GM18861 (cell line): ENCODE results near the gene MCC.

Experiments used
- ATAC-seq: cut with Tn5 transposase; IDR thresholded peaks from one replicate; pipeline ENCODE4 v1.9.1; 2021; ENCODE audit not compliant: unreplicated experiment

The MCC gene

DNA sequence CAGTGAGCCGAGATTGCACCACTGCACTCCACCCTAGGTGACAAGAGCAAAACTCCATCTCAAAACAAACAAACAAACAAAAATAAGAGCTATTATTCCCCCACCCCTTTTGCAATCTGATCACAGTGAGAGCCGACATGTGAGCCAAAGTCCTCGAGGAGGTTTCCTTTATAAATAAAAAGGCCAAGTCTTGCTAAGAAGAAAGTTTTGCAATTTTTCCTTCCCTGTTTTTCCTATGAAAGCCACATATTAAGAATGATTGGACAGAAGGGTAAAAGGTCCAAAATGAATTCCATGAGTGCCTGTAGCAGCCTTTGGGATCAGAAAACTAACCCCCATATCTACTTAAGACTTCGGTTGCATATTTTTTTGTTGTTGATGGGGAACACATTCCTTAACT is 233.1 kb downstream of the MCC start:
- ATAC-seq, result no peak

GRCh38 chr5:113253037-113253436 is 235.2 kb downstream of the MCC start:
- no peak for ATAC-seq

DNA sequence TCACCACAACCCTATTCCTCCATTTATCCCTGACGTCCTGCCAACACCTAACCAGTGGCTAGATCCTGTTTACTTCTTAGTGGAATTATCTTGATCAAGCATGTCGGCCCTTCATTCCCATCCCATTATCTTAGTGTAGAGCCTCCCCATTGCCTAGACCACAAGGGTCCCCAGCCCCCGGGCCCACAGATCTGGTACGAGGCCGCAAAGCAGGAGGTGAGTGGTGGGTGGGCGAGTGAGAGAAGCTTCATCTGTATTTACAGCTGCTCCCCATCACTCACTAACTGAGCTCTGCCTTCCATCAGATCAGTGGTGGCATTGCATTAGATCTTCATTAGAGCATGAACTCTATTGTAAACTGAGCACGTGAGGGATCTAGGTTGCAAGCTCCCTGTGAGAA is 236.2 kb downstream of the MCC start:
- no peak for ATAC-seq

GRCh38 chr5:113250341-113250953 is 237.8 kb downstream of the MCC start:
- no peak for ATAC-seq

- no peak for ATAC-seq
Measured at GRCh38 chr5:113249206-113249605, 239.0 kb downstream of the MCC start.

- ATAC-seq, result no peak
Measured at GRCh38 chr5:113246361-113246870, 241.8 kb downstream of the MCC start.

DNA sequence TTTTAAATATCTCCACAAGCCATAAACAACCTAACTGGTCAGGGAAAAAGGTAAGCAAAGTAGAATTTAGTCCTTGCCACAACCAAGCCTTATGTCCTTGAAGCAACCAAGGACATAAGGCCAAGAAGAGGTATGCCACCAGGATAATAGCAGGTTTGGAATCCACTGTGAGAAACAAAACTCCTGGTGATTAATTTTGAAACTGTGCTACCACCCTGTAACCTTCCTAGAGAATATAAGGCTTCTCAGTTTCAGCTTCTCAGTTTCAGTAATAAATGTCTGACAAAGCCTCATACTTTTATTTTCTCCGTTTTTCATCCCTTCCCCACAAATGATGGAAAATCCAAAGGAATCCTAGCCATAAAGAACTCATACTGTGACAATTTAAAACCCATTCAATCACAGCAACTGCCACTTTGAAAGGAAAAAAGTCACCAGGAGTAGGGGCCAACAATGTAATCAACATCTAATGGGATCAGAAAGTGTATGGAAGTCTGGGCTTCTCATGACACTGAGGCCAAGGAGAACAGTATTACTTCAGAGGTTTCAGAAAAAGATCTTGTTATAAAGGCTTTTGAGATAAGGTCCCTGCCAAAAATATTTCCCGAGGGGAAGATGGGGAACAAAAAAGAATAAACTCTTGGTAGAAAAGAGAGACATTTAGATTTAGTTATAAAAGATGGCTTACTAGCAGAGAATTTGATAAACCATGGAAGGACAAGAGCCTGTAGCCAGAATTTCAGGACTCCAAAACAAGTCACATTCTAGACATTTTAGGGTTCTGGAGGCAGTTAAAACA is 242.6 kb downstream of the MCC start:
- ATAC-seq, result peak; percentile 57

DNA sequence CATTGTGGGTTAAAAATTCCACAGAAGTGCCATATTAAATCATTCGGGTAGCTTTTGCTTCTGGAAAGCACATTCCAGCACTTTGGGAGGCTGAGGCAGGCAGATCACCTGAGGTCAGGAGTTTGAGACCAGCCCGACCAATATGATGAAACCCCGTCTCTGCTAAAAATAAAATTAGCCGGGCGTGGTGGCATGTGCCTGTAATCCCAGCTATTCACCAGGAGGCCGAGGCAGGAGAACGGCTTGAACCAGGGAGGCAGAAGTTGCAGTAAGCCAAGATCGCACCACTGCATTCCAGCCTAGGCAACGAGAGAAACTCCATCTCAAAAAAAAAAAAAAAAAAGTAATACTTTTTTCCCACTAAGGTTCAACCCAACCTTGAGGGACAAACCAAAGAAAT is 243.3 kb downstream of the MCC start:
- no peak for ATAC-seq

- no peak for ATAC-seq
Measured at GRCh38 chr5:113243349-113243664, 244.9 kb downstream of the MCC start.

- no peak for ATAC-seq
Measured at GRCh38 chr5:113242481-113243348, 245.5 kb downstream of the MCC start.

DNA sequence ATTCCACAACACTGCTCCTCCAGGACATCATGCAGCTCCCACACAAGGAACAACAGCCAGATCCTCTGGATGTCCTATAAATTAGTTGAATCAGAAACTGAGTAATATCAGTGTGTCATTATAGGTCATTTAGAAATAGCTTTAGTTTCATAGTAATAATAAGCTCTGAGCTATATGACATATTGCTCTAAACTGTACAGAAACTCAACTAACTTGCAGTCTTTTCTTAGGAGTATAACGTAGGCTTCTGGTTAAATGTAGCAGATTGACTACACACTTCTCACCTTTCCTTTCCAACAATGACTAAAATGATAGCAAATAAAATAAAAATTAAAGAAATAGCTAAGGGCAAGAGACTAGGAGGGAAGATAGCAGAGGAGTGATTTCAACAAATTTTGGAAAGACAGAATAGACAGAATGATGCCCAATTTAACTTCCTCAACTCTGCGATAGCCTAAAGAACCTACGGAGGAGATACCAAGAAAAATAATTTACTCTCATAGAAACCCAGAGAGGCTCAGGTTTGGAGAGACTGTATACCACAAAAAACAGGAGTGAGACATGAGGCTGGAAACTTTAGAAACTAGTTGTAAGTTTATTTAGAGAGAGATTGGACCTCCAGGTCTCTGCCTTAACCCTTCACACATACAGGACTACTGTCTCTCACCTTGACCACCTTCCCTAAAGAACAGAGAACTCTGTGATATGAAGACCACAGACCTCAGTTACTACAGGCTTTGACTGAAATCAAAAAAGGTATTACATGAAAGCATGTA is 247.1 kb downstream of the MCC start:
- no peak for ATAC-seq

- ATAC-seq, result no peak
Measured at GRCh38 chr5:113240032-113240431, 248.2 kb downstream of the MCC start.

- no peak for ATAC-seq
Measured at GRCh38 chr5:113237893-113238292, 250.4 kb downstream of the MCC start.

DNA sequence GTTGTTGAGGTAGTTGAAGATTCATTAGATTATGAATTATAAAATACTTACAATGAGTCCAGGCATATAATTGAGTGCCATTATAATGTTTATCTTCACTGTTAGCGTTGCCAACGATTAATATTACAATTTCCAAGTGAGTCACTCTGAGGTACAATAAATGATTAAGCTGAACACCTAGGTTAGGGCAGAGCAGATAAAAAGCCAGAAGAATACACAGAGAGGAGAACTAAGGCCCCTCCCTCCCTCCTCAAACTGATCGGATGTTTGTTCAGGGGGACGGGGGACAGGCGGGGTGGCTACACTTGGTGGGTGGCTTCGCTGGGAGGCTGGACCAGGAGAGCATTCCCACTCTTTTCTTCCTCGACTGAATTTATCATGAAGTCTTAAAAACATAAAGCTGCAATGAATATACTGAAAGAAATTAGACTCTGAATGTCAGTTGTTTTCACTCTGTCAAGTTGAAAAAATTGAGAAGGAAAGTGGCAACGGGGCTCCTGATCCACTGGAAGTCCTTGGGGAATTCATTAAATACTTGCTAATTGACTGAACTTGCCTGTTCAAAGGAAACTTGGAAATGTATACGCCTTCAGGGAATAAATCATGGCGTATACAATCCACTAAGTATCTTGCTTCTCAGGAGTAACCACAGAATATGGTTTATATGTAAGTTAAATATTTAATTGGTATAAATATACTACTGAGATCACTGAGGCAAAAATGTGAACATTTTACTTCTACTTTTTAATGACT is 251.5 kb downstream of the MCC start:
- ATAC-seq, result no peak

DNA sequence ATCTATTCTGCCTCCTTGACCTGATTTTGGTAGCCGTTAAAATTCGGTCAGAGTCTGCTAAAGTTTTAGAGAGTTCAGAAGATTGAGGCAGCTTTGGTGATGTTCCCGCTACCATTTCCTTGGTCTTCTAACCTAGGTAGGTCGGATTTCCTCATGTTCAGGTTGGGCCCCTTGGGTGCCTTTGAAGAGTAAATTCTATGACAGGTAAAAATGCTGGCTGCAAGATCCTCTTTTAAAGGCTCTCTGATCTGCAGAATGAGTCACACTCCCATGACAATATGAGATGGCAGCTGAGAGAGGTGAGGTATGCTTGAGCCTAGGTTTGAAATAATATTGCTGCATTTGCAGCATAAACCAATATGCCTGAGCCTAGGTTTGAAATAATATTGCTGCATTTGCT is 252.4 kb downstream of the MCC start:
- no peak for ATAC-seq

- no peak for ATAC-seq
Measured at GRCh38 chr5:113234546-113234945, 253.7 kb downstream of the MCC start.

- no peak for ATAC-seq
Measured at GRCh38 chr5:113233606-113234005, 254.6 kb downstream of the MCC start.

- no peak for ATAC-seq
Measured at GRCh38 chr5:113232667-113233066, 255.6 kb downstream of the MCC start.

GRCh38 chr5:113232221-113232620 is 256.0 kb downstream of the MCC start:
- no peak for ATAC-seq

GRCh38 chr5:113231653-113232000 is 256.6 kb downstream of the MCC start:
- ATAC-seq, result no peak
